Measurements from ENCODE around the gene EIF2B2. TPM values are rescaled to one million over a fixed set of nuclear protein-coding genes. Genes with fewer than 3 reads are reported as not detected.

The EIF2B2 gene
- total and polyA plus RNA-seq, 12 donors: 20.6 to 90.9 (median 51.6) TPM

DNA sequence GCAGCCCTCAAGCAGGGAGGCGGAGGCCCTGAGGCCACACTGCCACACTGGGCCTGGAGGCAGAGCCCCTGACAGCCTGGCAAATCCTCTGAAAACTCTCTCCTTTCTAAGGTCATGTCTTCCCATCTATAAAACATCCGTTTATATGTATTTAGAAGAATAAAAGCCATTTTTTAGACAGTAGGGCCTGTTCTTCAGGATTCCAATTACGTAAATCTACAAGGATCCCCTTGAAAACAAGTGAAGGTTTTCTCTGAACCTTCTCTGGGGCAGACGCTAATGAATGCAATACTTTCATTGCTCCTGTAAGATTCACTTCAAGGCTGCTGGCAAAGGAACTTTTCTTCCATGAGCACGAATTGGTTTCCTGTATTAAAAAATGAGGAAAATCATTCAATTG is 12.8 kb downstream of the EIF2B2 start:
- Histone ChIP-seq H3K36me3 (replicated peaks in 1 of 2) (peaks cover 0 to 52% of the 10 kb centered on the region in 2 donors), H3K4me1 (replicated peaks in 1 of 2) (peaks cover 32 to 46% of the 10 kb centered on the region in 2 donors), H3K9me3 (replicated peaks in 1 of 3) (no peaks in the 10 kb centered on the region), H3K27me3 (no peaks in the 10 kb centered on the region), H3K4me3 (no peak overlapping the region), H3K27ac (peak overlapping the region in 3 of 5 donors; percentile 26 to 56 (median 43))
- WGBS, 4 donors: 51 to 65% (median 59%) methylated on average over 5 of the region's 5 CpGs
- no peak for TF ChIP-seq POLR2A (IDR thresholded peaks at IDR 0.05)
- TF ChIP-seq, protein P1, sequence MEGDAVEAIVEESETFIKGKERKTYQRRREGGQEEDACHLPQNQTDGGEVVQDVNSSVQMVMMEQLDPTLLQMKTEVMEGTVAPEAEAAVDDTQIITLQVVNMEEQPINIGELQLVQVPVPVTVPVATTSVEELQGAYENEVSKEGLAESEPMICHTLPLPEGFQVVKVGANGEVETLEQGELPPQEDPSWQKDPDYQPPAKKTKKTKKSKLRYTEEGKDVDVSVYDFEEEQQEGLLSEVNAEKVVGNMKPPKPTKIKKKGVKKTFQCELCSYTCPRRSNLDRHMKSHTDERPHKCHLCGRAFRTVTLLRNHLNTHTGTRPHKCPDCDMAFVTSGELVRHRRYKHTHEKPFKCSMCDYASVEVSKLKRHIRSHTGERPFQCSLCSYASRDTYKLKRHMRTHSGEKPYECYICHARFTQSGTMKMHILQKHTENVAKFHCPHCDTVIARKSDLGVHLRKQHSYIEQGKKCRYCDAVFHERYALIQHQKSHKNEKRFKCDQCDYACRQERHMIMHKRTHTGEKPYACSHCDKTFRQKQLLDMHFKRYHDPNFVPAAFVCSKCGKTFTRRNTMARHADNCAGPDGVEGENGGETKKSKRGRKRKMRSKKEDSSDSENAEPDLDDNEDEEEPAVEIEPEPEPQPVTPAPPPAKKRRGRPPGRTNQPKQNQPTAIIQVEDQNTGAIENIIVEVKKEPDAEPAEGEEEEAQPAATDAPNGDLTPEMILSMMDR (IDR thresholded peaks at IDR 0.05): no peak
- DNase-seq: no peak
- intact Hi-C loops (cut with DNase I): no loop called here

DNA sequence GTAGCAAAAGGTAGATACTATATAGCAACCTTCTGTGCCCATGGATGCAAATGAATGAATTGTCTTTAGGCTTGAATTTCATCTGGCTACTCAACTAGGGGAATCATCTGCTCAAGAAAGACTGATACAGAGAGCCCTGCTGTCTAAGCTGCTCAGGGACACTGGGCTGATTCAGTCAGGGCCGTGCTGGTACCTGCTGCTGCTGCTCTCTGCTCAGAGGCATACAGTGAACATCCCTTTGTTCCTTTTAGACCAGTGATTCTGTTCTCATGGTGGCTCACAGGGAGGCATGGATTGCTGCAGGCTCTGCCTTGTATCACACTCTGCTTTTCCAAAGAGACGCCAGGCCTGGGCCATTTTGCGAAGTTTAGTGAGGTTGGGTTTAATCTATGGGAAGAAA is 14.1 kb downstream of the EIF2B2 start:
- Histone ChIP-seq H3K4me1 (replicated peaks in 1 of 2) (peaks cover 23 to 34% of the 10 kb centered on the region in 2 donors), H3K36me3 (replicated peaks in 1 of 2) (peaks cover 0 to 60% of the 10 kb centered on the region in 2 donors), H3K27ac (peak overlapping the region in 3 of 5 donors; percentile 6 to 24 (median 10)), H3K4me3 (no peak overlapping the region), H3K27me3 (no peaks in the 10 kb centered on the region), H3K9me3 (replicated peaks in 1 of 3) (no peaks in the 10 kb centered on the region)
- 64 to 80% (median 74%) methylated on average over 3 of the region's 3 CpGs for WGBS, 4 donors
- intact Hi-C loops (cut with DNase I): no loop called here
- peak in 3 of 7 donors; percentile 26 to 32 (median 30) for DNase-seq
- TF ChIP-seq, protein P1 (IDR thresholded peaks at IDR 0.05): no peak
- TF ChIP-seq POLR2A (IDR thresholded peaks at IDR 0.05): no peak

DNA sequence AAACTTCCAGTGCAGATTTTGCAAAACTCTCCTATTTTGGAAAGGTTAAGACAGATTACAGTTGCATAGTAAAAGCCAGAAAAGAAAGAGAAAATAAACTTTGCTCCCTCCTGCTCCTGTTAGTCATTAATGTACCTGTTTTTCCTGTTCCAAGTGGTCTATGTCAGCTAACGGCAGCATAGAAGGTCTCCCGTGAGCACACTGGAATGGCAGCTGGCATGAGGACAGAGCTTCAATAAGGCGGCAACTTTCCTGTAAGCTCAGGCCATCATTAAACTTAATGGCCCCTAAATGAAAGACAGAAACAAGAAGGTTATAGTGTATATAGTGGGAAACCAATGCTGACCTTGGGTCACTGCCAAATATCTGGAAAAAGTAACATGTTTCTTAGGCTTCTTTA is 16.0 kb downstream of the EIF2B2 start:
- Histone ChIP-seq H3K4me3 (no peak overlapping the region), H3K27ac (no peak overlapping the region), H3K27me3 (no peaks in the 10 kb centered on the region), H3K4me1 (replicated peaks in 1 of 2) (peaks cover 9 to 29% of the 10 kb centered on the region in 2 donors), H3K9me3 (replicated peaks in 1 of 3) (no peaks in the 10 kb centered on the region), H3K36me3 (replicated peaks in 1 of 2) (peaks cover 0 to 71% of the 10 kb centered on the region in 2 donors)
- WGBS, 4 donors: 79 to 87% (median 85%) methylated on average over 3 of the region's 3 CpGs
- DNase-seq: no peak
- intact Hi-C loops (cut with DNase I): no loop called here
- TF ChIP-seq, protein P1 (IDR thresholded peaks at IDR 0.05): no peak
- TF ChIP-seq POLR2A (IDR thresholded peaks at IDR 0.05): no peak

DNA sequence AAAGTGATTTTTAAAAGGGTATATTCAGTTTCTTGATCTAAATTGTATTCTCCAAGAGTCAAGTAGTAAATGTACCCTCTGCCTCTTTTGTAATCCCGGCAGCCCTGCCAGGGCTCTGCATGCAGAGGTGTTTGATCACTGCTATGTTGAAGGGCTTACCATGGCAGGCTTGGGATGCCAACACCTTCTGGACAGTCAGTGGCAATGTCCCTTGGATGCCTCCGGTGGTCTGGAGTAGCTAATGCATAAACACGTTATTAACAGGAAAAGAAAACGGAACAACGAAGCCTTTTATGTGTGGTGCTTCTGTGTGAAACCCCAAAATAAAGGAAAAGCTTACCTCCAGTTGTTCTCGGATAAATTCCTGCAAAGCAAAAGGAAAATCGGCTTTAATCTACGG is 19.9 kb downstream of the EIF2B2 start:
- H3K9me3 ChIP-seq (replicated peaks in 1 of 3): no peaks in the 10 kb centered on the region
- peaks cover 0 to 14% of the 10 kb centered on the region in 2 donors for H3K4me1 ChIP-seq (replicated peaks in 1 of 2)
- H3K4me3 ChIP-seq: no peak overlapping the region
- H3K27ac ChIP-seq: peak overlapping the region in 1 of 5 donors; percentile 46
- intact Hi-C loops (cut with DNase I): no loop called here
- H3K27me3 ChIP-seq: no peaks in the 10 kb centered on the region
- peak in 4 of 7 donors; percentile 24 to 66 (median 30) for DNase-seq
- peaks cover 0 to 47% of the 10 kb centered on the region in 2 donors for H3K36me3 ChIP-seq (replicated peaks in 1 of 2)
- WGBS, 4 donors: 74 to 82% (median 75%) methylated on average over 8 of the region's 8 CpGs
- TF ChIP-seq, protein P1 (IDR thresholded peaks at IDR 0.05): peak in 4 of 6 experiments; percentile 11 to 39 (median 22)
- no peak for TF ChIP-seq POLR2A (IDR thresholded peaks at IDR 0.05)

Measured in adrenal gland (tissue), 12 donors.